Type B pancreatic cell (in vitro differentiated cells): ENCODE data around the gene OAS2. TPM values are rescaled to one million over a fixed set of nuclear protein-coding genes. Genes with fewer than 3 reads are reported as not detected.

Source experiments
- DNase-seq: peaks from one replicate; pipeline ENCODE4 v3.0.0; 2021; ENCODE audit warnings: mixed read lengths; ENCODE audit not compliant: unreplicated experiment; ENCODE audit errors: extremely low spot score
- H3K27ac Mint-ChIP-seq: 2 replicates; pipeline ENCODE4 v1.8.0; 2021; ENCODE audit warnings: mild to moderate bottlenecking, mixed read lengths
- H3K27me3 Mint-ChIP-seq: 2 replicates; pipeline ENCODE4 v1.8.0; 2021; ENCODE audit warnings: mixed read lengths
- H3K36me3 Mint-ChIP-seq: 2 replicates; pipeline ENCODE4 v1.8.0; 2021; ENCODE audit warnings: mixed read lengths
- H3K4me1 Mint-ChIP-seq: one replicate; pipeline ENCODE4 v1.8.0; 2021; ENCODE audit warnings: mixed read lengths; ENCODE audit not compliant: unreplicated experiment
- H3K4me3 Mint-ChIP-seq: 2 replicates; pipeline ENCODE4 v1.8.0; 2021; ENCODE audit warnings: mild to moderate bottlenecking, mixed read lengths
- H3K9me3 Mint-ChIP-seq: 2 replicates; pipeline ENCODE4 v1.8.0; 2021; ENCODE audit warnings: mixed read lengths
- long read RNA-seq: library from polyadenylated mRNA; unstranded; transcript quantifications from one replicate; pipeline ENCODE4 v2.0.0, GENCODE V29; 2020
- total RNA-seq: library from RNA; stranded (reverse); gene quantifications from 2 replicates; pipeline ENCODE4 v1.2.1, GENCODE V29; 2021; ENCODE audit warnings: low replicate concordance
- TF ChIP-seq, protein P1 (sequence below): fragments of 200-600 bp; sonication (generic); conservative IDR thresholded peaks from 2 replicates; pipeline ENCODE4 v1.5.0; 2021; ENCODE audit warnings: antibody characterized with exemption, mild to moderate bottlenecking

OAS2 gene
- total RNA-seq = 1.8 and 4.2 TPM in 2 replicates
- long read RNA-seq, full-length matches to known transcripts = 8 of 8 reads
- long read RNA-seq, partial matches to known transcripts = 0 of 8 reads
- long read RNA-seq, other reads (novel, unspliced or antisense) = 0 of 8 reads

DNA sequence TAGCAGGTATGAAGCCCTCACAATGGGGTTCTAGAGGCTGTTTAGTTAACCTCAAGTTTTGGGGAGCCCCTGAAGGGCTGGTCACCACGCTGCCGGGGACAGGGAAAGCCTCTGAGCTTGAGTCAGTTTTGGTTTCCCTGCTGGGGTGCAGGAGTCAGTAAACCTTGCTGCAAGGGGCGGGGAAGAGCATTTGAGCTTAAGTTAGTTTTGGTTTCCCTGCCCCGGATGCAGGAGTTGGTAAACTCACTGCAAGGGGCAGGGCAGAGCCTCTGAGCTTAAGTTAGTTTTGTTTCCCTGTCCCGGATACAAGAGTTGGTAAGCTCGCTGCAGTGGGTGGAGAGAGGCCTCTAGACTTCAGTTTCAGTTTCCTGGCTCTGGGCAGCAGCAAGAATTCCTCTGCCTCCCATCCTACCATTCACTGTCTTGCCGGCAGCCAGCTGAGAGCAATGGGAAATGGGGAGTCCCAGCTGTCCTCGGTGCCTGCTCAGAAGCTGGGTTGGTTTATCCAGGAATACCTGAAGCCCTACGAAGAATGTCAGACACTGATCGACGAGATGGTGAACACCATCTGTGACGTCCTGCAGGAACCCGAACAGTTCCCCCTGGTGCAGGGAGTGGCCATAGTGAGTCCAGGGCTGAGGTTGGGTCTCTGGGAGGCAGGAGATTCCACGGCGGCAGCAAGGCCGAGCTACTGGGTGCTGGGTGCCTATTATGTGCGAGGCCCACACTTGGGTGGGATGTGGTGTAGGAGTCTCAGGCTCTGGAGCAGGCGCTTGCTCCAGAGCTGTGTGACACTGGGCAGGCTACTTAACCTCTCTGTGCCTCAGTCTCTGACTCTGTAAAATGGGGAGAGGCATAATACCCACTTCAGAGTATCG lies at the start of gene OAS2:
OAS2 (plus strand) TSS at position 357 of the 878 bp plus-strand sequence; CDS start at position 447, 90 bp downstream.
- no peaks in the 10 kb centered on the region for H3K9me3 Mint-ChIP-seq
- no peaks in the 10 kb centered on the region for H3K4me1 Mint-ChIP-seq
- TF ChIP-seq, protein P1, sequence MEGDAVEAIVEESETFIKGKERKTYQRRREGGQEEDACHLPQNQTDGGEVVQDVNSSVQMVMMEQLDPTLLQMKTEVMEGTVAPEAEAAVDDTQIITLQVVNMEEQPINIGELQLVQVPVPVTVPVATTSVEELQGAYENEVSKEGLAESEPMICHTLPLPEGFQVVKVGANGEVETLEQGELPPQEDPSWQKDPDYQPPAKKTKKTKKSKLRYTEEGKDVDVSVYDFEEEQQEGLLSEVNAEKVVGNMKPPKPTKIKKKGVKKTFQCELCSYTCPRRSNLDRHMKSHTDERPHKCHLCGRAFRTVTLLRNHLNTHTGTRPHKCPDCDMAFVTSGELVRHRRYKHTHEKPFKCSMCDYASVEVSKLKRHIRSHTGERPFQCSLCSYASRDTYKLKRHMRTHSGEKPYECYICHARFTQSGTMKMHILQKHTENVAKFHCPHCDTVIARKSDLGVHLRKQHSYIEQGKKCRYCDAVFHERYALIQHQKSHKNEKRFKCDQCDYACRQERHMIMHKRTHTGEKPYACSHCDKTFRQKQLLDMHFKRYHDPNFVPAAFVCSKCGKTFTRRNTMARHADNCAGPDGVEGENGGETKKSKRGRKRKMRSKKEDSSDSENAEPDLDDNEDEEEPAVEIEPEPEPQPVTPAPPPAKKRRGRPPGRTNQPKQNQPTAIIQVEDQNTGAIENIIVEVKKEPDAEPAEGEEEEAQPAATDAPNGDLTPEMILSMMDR = no peak
- no peak for DNase-seq
- no peak within 1 kb of the TSS for H3K4me3 Mint-ChIP-seq
- no peak within 1 kb of the TSS for H3K27ac Mint-ChIP-seq
- H3K27me3 Mint-ChIP-seq = peaks cover 18% of the 10 kb centered on the region
- H3K36me3 Mint-ChIP-seq = no peaks in the 10 kb centered on the region

DNA sequence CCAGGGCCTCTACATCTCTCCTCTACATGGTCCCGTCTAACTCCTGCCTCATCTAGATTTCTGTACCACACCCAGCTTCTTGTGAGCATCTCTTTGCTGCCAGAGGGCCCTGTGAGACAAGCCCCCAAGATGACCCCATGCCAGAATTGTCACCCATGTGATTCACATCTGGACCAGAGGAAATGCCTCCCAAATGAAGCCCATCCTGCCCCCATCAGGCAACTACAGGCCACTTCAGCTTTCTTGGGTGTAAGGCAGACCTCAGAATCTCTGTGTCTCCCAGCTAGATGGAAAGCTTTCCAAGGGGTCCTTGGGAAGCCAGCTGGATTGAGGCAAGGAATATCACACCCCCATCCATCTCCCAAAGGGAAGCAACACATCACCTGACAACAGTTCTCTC lies 49.3 kb upstream of the OAS2 start:
- no peak overlapping the region for H3K27ac Mint-ChIP-seq
- peaks cover 13% of the 10 kb centered on the region for H3K9me3 Mint-ChIP-seq
- TF ChIP-seq, protein P1 = no peak

GRCh38 chr12:112929715-112930114 lies 48.6 kb upstream of the OAS2 start:
- no peak for DNase-seq
- peaks cover 9% of the 10 kb centered on the region for H3K4me1 Mint-ChIP-seq
- TF ChIP-seq, protein P1 = no peak
- peaks cover 10% of the 10 kb centered on the region for H3K27me3 Mint-ChIP-seq
- peaks cover 13% of the 10 kb centered on the region for H3K9me3 Mint-ChIP-seq
- no peak overlapping the region for H3K27ac Mint-ChIP-seq
- no peak overlapping the region for H3K4me3 Mint-ChIP-seq
- H3K36me3 Mint-ChIP-seq = no peaks in the 10 kb centered on the region

More for the DNA sequence above, 49.3 kb upstream of the OAS2 start:
- no peak overlapping the region for H3K4me3 Mint-ChIP-seq
- H3K36me3 Mint-ChIP-seq = no peaks in the 10 kb centered on the region
- no peak for DNase-seq
- peaks cover 10% of the 10 kb centered on the region for H3K27me3 Mint-ChIP-seq
- H3K4me1 Mint-ChIP-seq = peaks cover 10% of the 10 kb centered on the region

DNA sequence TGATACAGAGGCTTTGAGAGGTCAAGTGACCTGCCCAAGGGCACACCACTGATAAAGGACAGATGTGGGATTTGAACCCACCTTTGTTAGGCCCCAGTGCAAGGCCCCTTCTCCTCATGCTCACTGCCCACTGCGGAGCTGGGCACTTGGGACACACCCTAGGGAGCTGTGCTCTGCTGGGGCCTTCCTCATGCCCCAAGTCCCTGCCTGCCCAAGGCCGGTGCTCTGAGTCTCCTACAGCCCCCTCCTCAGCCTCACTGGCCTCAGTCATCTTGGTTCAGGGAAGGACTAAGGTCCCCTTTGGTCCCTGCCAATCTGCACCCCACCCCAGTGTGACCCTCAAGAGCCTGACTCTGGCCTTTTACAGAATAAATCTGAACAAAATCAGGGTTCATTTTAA lies 48.0 kb upstream of the OAS2 start:
- DNase-seq = no peak
- TF ChIP-seq, protein P1 = no peak
- H3K27ac Mint-ChIP-seq = no peak overlapping the region
- H3K27me3 Mint-ChIP-seq = peaks cover 7% of the 10 kb centered on the region
- peaks cover 14% of the 10 kb centered on the region for H3K9me3 Mint-ChIP-seq
- H3K36me3 Mint-ChIP-seq = no peaks in the 10 kb centered on the region
- H3K4me3 Mint-ChIP-seq = no peak overlapping the region
- H3K4me1 Mint-ChIP-seq = peaks cover 4% of the 10 kb centered on the region

- Mint-ChIP-seq H3K9me3 (peaks cover 11% of the 10 kb centered on the region), H3K27me3 (peaks cover 13% of the 10 kb centered on the region), H3K4me1 (no peaks in the 10 kb centered on the region), H3K4me3 (no peak overlapping the region), H3K36me3 (no peaks in the 10 kb centered on the region), H3K27ac (no peak overlapping the region)
- TF ChIP-seq, protein P1 = no peak
- DNase-seq = no peak
Measured at GRCh38 chr12:112932485-112933128, 45.7 kb upstream of the OAS2 start.
